Measurements from ENCODE around the gene PCARE.
"Not testable (repeated sequence)": the region's sequence is repeated elsewhere in the genome, so short reads cannot be mapped to it uniquely, and the experiment has no call there.

The PCARE gene

GRCh38 chr2:29100564-29100963 is 26.2 kb upstream of the PCARE start:
- TF ChIP-seq, protein P1, sequence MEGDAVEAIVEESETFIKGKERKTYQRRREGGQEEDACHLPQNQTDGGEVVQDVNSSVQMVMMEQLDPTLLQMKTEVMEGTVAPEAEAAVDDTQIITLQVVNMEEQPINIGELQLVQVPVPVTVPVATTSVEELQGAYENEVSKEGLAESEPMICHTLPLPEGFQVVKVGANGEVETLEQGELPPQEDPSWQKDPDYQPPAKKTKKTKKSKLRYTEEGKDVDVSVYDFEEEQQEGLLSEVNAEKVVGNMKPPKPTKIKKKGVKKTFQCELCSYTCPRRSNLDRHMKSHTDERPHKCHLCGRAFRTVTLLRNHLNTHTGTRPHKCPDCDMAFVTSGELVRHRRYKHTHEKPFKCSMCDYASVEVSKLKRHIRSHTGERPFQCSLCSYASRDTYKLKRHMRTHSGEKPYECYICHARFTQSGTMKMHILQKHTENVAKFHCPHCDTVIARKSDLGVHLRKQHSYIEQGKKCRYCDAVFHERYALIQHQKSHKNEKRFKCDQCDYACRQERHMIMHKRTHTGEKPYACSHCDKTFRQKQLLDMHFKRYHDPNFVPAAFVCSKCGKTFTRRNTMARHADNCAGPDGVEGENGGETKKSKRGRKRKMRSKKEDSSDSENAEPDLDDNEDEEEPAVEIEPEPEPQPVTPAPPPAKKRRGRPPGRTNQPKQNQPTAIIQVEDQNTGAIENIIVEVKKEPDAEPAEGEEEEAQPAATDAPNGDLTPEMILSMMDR (IDR thresholded peaks at IDR 0.05; ENCODE audit: low read depth, low read length) = no peak
- no peak for DNase-seq (ENCODE audit: low read depth, low spot score)
- no peak overlapping the region for H3K4me3 ChIP-seq (ENCODE audit: low read depth, low read length)
- in situ Hi-C loops (cut with HindIII; ENCODE audit: low sequenced_read_pairs) = no loop called here

DNA sequence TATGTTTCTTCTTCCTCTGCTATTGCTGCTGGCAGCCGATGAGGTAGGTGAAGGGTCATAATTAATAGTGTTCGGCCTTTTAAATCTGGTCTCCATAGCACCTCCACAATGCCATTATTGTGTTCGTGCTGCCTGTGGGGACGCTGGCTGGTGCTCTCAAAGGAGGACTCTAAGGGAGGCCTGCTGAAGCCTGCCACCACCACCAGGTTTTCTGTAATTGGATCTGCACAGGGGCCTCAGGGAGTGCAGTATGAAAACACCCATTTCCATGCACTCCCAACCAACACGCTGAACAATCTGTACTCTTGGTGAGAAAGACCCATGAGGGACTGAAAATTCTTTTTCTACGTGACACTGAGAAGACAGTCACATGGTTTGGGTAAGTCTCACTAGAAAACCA is 23.2 kb upstream of the PCARE start:
- H3K4me3 ChIP-seq (ENCODE audit: low read depth, low read length) = no peak overlapping the region
- DNase-seq (ENCODE audit: low read depth, low spot score) = no peak
- in situ Hi-C loops (cut with HindIII; ENCODE audit: low sequenced_read_pairs) = no loop called here
- TF ChIP-seq, protein P1 (IDR thresholded peaks at IDR 0.05; ENCODE audit: low read depth, low read length) = no peak

DNA sequence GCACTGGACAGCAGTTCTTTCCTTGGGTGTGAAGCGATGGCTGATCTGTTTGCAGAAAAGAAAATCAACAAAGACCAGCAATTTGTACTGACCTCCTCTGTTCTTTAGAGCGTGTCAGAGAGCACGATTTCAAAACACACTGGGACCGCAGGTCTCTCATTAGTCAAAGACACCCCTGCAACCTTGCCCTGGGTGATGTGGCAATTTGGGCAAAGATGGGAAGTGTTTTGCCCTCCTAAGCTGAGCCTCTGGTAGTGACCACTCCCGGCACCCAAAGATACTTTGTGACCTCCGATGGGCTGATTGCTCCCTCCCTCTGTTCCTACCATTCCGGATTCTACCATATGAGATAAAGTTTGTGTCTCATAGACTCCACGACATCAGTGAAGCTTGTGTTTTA is 22.6 kb upstream of the PCARE start:
- TF ChIP-seq, protein P1 (IDR thresholded peaks at IDR 0.05; ENCODE audit: low read depth, low read length) = no peak
- in situ Hi-C loops (cut with HindIII; ENCODE audit: low sequenced_read_pairs) = no loop called here

DNA sequence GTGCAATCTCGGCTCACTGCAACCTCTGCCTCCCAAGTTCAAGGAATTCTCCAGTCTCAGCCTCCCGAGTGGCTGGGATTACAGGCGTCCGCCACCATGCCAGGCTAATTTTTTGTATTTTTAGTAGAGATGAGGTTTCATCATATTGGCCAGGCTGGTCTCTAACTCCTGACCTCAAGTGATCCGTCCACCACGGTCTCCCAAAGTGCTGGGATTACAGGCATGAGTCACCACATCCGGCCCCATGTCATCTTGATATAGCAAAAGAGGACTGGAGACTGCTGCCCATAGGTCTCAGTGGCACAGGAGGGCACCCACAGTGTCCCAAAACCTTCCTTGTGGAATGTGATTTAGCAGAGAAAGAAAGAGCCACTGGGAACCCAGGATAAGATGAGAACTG is 16.0 kb upstream of the PCARE start:
- H3K4me3 ChIP-seq (ENCODE audit: low read depth, low read length); DNase-seq (ENCODE audit: low read depth, low spot score); in situ Hi-C loops (cut with HindIII; ENCODE audit: low sequenced_read_pairs): not testable (repeated sequence)

More for the DNA sequence above, 22.6 kb upstream of the PCARE start:
- no peak overlapping the region for H3K4me3 ChIP-seq (ENCODE audit: low read depth, low read length)
- DNase-seq (ENCODE audit: low read depth, low spot score) = no peak

GRCh38 chr2:29084554-29084953 is 10.2 kb upstream of the PCARE start:
- no peak for DNase-seq (ENCODE audit: low read depth, low spot score)
- in situ Hi-C loops (cut with HindIII; ENCODE audit: low sequenced_read_pairs) = no loop called here
- TF ChIP-seq, protein P1 (IDR thresholded peaks at IDR 0.05; ENCODE audit: low read depth, low read length) = no peak
- no peak overlapping the region for H3K4me3 ChIP-seq (ENCODE audit: low read depth, low read length)

GRCh38 chr2:29082804-29083495 is 8.6 kb upstream of the PCARE start:
- TF ChIP-seq, protein P1 (IDR thresholded peaks at IDR 0.05; ENCODE audit: low read depth, low read length) = no peak
- H3K4me3 ChIP-seq (ENCODE audit: low read depth, low read length) = no peak overlapping the region
- no peak for DNase-seq (ENCODE audit: low read depth, low spot score)
- in situ Hi-C loops (cut with HindIII; ENCODE audit: low sequenced_read_pairs) = no loop called here

GRCh38 chr2:29080886-29081743 is 6.8 kb upstream of the PCARE start:
- DNase-seq (ENCODE audit: low read depth, low spot score) = no peak
- TF ChIP-seq, protein P1 (IDR thresholded peaks at IDR 0.05; ENCODE audit: low read depth, low read length) = no peak
- no peak overlapping the region for H3K4me3 ChIP-seq (ENCODE audit: low read depth, low read length)
- in situ Hi-C loops (cut with HindIII; ENCODE audit: low sequenced_read_pairs) = no loop called here
